GM23338 (cell line): ENCODE results near the gene SPCS1. TPM values are rescaled to one million over a fixed set of nuclear protein-coding genes. Genes with fewer than 3 reads are reported as not detected.

Experiments used
- ATAC-seq: fragments of 200-7000 bp; cut with Tn5 transposase; 3 replicates; pipeline ENCODE4 v1.9.1; 2020
- DNase-seq: peaks from one replicate; pipeline ENCODE4 v3.0.0-alpha.2; 2015; ENCODE audit warnings: low spot score
- H2AFZ ChIP-seq: fragments of 200-600 bp; sonication (generic); 2 replicates; pipeline ENCODE4 v1.8.0; 2016; ENCODE audit warnings: antibody characterized with exemption, mild to moderate bottlenecking, moderate library complexity
- H3F3A ChIP-seq: fragments of 200-600 bp; sonication (generic); replicated peaks from 2 replicates; pipeline ENCODE4 v1.8.0; 2017; ENCODE audit warnings: antibody characterized with exemption, mixed run types, low read depth
- H3K27ac ChIP-seq: fragments of 200-600 bp; sonication (generic); 2 replicates; pipeline ENCODE4 v1.6.1; 2016; ENCODE audit warnings: low read depth
- H3K27me3 ChIP-seq: fragments of 200-600 bp; sonication (generic); 2 replicates; pipeline ENCODE4 v1.8.0; 2016; ENCODE audit warnings: mild to moderate bottlenecking, mixed run types, moderate library complexity; ENCODE audit not compliant: insufficient read depth
- H3K36me3 ChIP-seq: fragments of 200-600 bp; sonication (generic); 2 replicates; pipeline ENCODE4 v1.8.0; 2016; ENCODE audit warnings: mild to moderate bottlenecking; ENCODE audit not compliant: insufficient read depth
- H3K4me1 ChIP-seq: fragments of 200-600 bp; sonication (generic); 2 replicates; pipeline ENCODE4 v1.8.0; 2016; ENCODE audit warnings: mild to moderate bottlenecking, moderate library complexity; ENCODE audit not compliant: insufficient read depth
- H3K4me2 ChIP-seq: fragments of 200-600 bp; sonication (generic); 2 replicates; pipeline ENCODE4 v1.7.1; 2017; ENCODE audit warnings: mixed run types
- H3K4me3 ChIP-seq: fragments of 200-600 bp; sonication (generic); 2 replicates; pipeline ENCODE4 v1.6.1; 2016; ENCODE audit warnings: mixed run types
- H3K79me2 ChIP-seq: fragments of 200-600 bp; sonication (generic); replicated peaks from 2 replicates; pipeline ENCODE4 v1.8.0; 2017; ENCODE audit warnings: mild to moderate bottlenecking; ENCODE audit not compliant: insufficient read depth
- H3K9me2 ChIP-seq: fragments of 200-600 bp; sonication (generic); 2 replicates; pipeline ENCODE4 v1.8.0; 2017; ENCODE audit not compliant: insufficient read depth
- H4K20me1 ChIP-seq: fragments of 200-600 bp; sonication (generic); replicated peaks from 2 replicates; pipeline ENCODE4 v1.8.0; 2017; ENCODE audit warnings: mild to moderate bottlenecking; ENCODE audit not compliant: insufficient read depth
- H3K27ac Mint-ChIP-seq: 2 replicates; pipeline ENCODE4 v1.8.0; 2020; ENCODE audit warnings: inconsistent platforms, mild to moderate bottlenecking, moderate library complexity, mixed read lengths
- H3K27me3 Mint-ChIP-seq: 3 replicates; pipeline ENCODE4 v1.8.0; 2022; ENCODE audit warnings: low read depth, mild to moderate bottlenecking, moderate library complexity, mixed read lengths, inconsistent platforms; ENCODE audit not compliant: insufficient read depth, poor library complexity
- H3K36me3 Mint-ChIP-seq: 3 replicates; pipeline ENCODE4 v1.8.0; 2021; ENCODE audit warnings: low read depth, mild to moderate bottlenecking, inconsistent platforms, moderate library complexity, mixed read lengths
- H3K4me1 Mint-ChIP-seq: 3 replicates; pipeline ENCODE4 v1.8.0; 2020; ENCODE audit warnings: mild to moderate bottlenecking, inconsistent platforms, mixed read lengths
- H3K4me3 Mint-ChIP-seq: 3 replicates; pipeline ENCODE4 v1.8.0; 2021; ENCODE audit warnings: moderate library complexity, mild to moderate bottlenecking, inconsistent platforms, mixed read lengths
- H3K9me3 Mint-ChIP-seq: 3 replicates; pipeline ENCODE4 v1.8.0; 2020; ENCODE audit warnings: moderate library complexity, mild to moderate bottlenecking, inconsistent platforms, mixed read lengths
- EZH2phosphoT487 ChIP-seq: fragments of 200-600 bp; sonication (generic); IDR thresholded peaks from one replicate; pipeline ENCODE4 v1.8.1; 2018; ENCODE audit warnings: antibody characterized with exemption; ENCODE audit not compliant: unreplicated experiment
- NANOG ChIP-seq: IDR thresholded peaks from 2 replicates; pipeline ENCODE4 v1.6.1; 2016; ENCODE audit warnings: antibody characterized with exemption, borderline replicate concordance
- POLR2AphosphoS5 ChIP-seq: IDR thresholded peaks from 2 replicates; pipeline ENCODE4 v1.6.1; 2016; ENCODE audit warnings: antibody characterized with exemption, low read depth
- REST ChIP-seq: IDR thresholded peaks from one replicate; pipeline ENCODE4 v1.6.1; 2018; ENCODE audit warnings: antibody characterized with exemption; ENCODE audit not compliant: unreplicated experiment
- ZNF331 ChIP-seq: fragments of 250-450 bp; sonication (Bioruptor Pico); IDR thresholded peaks from 2 replicates; pipeline ENCODE4 v1.5.0; 2020; ENCODE audit warnings: low read depth, mild to moderate bottlenecking, moderate library complexity
- ZNF462 ChIP-seq: fragments of 250-450 bp; sonication (Bioruptor Pico); IDR thresholded peaks from 2 replicates; pipeline ENCODE4 v1.5.0; 2020; ENCODE audit warnings: mild to moderate bottlenecking, moderate library complexity
- polyA plus RNA-seq: library from polyadenylated mRNA; unstranded; fragments of >200 nt; fragmentation: Nextera tagmentation; extraction: Ambion mirVana; gene quantifications from 2 replicates; pipeline ENCODE4 v1.2.1, GENCODE V29; 2016
- total RNA-seq: library from RNA; depleted of rRNA; stranded (reverse); fragments of >200 nt; shearing (Covaris generic); gene quantifications from 2 replicates; pipeline ENCODE4 v1.2.3, GENCODE V29; 2014

SPCS1 gene
- total and polyA plus RNA-seq, 2 experiments from 2014 or later = 165 to 288 TPM

- TF ChIP-seq ZNF462 (CRISPR knock-in tag) = no peak
- TF ChIP-seq NANOG = no peak
- no peak for TF ChIP-seq POLR2AphosphoS5
Observed at GRCh38 chr3:52730681-52731080, 24.8 kb downstream of the SPCS1 start (continued).

- DNase-seq (no peak), ATAC-seq (no peak)
- Mint-ChIP-seq H3K27ac (no peak overlapping the region), H3K36me3 (peaks cover 87% of the 10 kb centered on the region), H3K4me1 (no peaks in the 10 kb centered on the region), H3K27me3 (peaks cover 3% of the 10 kb centered on the region), H3K4me3 (no peak overlapping the region), H3K9me3 (peaks cover 23% of the 10 kb centered on the region)
- no peak for TF ChIP-seq REST
- no peak for TF ChIP-seq EZH2phosphoT487
- no peak for TF ChIP-seq POLR2AphosphoS5
- TF ChIP-seq NANOG = no peak
- no peak for TF ChIP-seq ZNF331 (CRISPR knock-in tag)
- TF ChIP-seq ZNF462 (CRISPR knock-in tag) = no peak
- Histone ChIP-seq H3K4me1 (no peaks in the 10 kb centered on the region), H3K4me2 (no peak overlapping the region), H3K36me3 (peaks cover 34% of the 10 kb centered on the region), H3K27me3 (no peaks in the 10 kb centered on the region), H2AFZ (no peak overlapping the region), H3K4me3 (no peak overlapping the region), H3F3A (no peaks in the 10 kb centered on the region), H3K79me2 (no peaks in the 10 kb centered on the region), H4K20me1 (no peaks in the 10 kb centered on the region), H3K9me2 (no peaks in the 10 kb centered on the region), H3K27ac (no peak overlapping the region)
Observed at GRCh38 chr3:52731590-52731989, 25.7 kb downstream of the SPCS1 start.
